Breast epithelium (tissue), 3 donors: ENCODE results near the gene BBOX1.

Experiments
- POLR2A ChIP-seq: fragments of 450-650 bp; IDR thresholded peaks from one replicate; pipeline ENCODE4 v1.6.1; 2016; ENCODE audit warnings: antibody characterized with exemption, mild to moderate bottlenecking, moderate library complexity
- POLR2AphosphoS5 ChIP-seq, 3 donors: sonication (generic); formaldehyde crosslinking; IDR thresholded peaks; one replicate each; pipeline ENCODE4 v1.6.1; 2017; ENCODE audit warnings: antibody characterized with exemption in 3 of 3

DNA sequence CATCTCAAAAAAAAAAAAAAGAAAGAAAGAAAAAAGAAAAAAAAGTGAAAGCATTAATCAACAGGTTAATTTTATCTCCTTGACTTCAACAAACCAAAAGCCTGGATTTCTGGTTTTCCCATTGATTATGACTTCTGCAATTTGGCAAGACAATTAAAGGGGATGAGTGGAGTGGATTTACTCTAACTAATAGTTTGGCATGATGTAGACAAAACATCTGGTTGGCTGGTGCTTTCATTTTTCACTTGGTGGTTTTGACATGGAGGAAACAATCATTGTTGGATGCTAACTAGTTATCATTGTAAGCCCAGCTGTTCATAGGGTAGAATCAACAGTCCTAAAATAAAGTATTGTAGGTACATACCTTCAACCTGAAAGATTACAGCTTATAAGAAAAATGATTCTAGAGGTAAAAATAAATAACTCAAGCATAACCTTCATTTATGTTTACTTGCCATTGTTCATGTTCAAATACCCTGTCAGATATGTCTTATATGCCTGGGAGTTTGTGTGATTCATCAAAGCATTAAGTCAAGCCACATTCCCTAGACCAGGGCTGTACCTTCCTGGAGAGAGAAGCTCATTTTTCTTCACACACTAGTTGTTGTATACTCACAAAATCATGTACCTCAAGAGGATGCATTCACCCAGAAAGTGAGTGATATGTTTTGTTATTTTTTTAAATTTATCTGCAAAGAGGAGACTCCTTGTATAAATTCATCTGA, 31.6 kb upstream of the BBOX1 start:
- TF ChIP-seq POLR2AphosphoS5 (IDR thresholded peaks at IDR 0.05) (no peak), POLR2A (no peak)
